ENCODE results near the gene RTN4RL1.

The RTN4RL1 gene

DNA sequence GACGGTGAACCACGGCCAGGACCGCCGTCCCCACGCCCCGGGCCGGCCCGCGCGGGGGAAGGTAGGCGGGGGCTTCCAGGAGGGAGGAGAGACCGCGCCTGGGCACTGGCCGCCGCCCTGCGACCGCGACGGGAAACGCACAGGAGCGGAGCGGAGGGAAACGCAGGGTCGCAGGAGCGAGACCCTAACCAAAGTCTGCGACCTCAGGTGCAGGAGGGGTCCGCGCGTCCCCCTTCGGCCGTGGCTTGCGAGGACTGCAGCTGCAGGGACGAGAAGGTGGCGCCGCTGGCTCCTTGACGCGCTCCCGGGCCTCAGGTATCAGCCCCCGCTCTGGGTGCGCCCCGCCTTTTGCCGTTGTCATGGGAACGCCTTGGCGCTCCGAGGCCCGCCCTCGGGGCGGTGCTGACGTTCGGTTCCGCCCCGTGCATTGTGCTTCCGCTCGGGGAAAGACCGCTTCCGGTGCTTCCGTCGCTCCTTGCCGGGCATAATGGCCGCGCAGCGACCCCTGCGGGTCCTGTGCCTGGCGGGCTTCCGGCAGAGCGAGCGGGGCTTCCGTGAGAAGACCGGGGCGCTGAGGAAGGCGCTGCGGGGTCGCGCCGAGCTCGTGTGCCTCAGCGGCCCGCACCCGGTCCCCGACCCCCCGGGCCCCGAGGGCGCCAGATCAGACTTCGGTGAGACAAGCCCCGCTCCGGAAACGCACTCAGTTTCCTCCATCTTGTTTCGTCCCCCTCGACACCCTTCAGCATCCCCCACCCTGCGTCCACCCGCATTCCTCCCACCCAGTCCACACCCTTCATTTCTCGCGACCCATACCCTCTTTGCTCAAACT is 16.6 kb upstream of the RTN4RL1 start, which contains the start of gene OVCA2:
Gene OVCA2 (plus strand): TSS at position 462 of the 829 bp plus-strand sequence. CDS start 26 bp downstream, at position 488.
- H3K4me3 ChIP-seq (ENCODE audit: low read length): peak within 1 kb of the TSS; percentile 80
- H3K4me1 ChIP-seq (ENCODE audit: insufficient read depth, low read length): no peaks in the 10 kb centered on the region
- no peaks in the 10 kb centered on the region for H3K9me3 ChIP-seq (ENCODE audit: insufficient read depth, low read depth, low read length)
- H3K36me3 ChIP-seq (ENCODE audit: insufficient read depth, low read length): peaks cover 11% of the 10 kb centered on the region
- H3K27ac ChIP-seq (ENCODE audit: low read depth, low read length): peak within 1 kb of the TSS; percentile 77
- WGBS: under 1% methylated on average over 93 of the region's 93 CpGs
- no peaks in the 10 kb centered on the region; the same call in 1 of the 2 replicates for H3K27me3 ChIP-seq (ENCODE audit: insufficient read depth, low read length)
- H3K9ac ChIP-seq (ENCODE audit: low read depth, low read length): peak within 1 kb of the TSS; percentile 83

DNA sequence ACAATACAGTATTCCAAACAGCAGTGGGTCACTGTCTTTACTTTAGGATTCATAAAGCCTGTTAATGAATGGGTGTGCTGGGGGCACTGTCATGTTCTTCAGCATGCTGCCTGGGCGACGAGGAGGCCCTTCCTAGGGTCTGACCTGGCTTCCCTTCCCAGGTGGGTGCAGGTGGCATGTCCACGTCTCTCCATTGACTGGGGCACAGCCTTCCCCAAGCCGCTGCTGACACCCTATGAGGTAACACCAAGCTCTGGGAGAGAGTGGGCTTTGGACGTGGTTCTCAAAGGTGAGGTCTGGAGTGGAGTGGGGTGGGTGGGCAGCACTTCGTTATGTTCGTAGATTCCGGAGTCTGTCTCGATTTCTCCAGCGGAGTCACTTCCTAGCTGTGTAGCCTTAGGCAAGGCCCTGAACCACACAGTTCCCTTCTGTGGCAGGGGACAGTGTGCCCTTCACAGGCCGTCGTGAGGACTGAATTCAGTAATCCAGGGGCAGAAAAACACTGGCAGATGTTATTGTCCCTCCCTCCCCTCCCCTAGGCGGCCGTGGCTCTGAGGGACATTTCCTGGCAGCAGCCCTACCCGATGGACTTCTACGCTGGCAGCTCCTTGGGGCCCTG is 15.9 kb upstream of the RTN4RL1 start:
- no peaks in the 10 kb centered on the region for H3K9me3 ChIP-seq (ENCODE audit: insufficient read depth, low read depth, low read length)
- WGBS: 60% methylated on average over 16 of the region's 16 CpGs

DNA sequence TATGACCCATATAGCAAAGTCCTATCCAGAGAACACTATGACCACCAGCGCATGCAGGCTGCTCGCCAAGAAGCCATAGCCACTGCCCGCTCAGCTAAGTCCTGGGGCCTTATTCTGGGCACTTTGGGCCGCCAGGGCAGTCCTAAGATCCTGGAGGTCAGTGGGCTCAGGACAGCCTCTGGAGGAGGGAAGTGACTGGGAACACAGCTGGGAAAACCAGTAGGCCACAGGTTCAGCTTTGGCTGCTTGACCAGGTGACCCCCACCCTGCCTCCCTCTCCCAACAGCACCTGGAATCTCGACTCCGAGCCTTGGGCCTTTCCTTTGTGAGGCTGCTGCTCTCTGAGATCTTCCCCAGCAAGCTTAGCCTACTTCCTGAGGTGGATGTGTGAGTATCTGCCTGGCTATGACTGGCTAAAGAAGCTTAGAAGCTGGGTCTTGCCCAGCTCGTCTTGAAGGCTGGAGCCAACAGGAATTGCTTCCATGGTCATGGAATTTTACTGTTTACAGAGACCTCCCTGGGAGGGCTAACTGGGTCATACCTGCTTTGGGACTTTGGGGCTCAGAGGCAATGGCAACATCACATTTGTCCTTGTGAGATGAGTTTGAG is 15.2 kb upstream of the RTN4RL1 start:
- Histone ChIP-seq H3K9me3 (ENCODE audit: insufficient read depth, low read depth, low read length) (no peaks in the 10 kb centered on the region), H3K4me3 (ENCODE audit: low read length) (no peak overlapping the region), H3K4me1 (ENCODE audit: insufficient read depth, low read length) (no peaks in the 10 kb centered on the region), H3K9ac (ENCODE audit: low read depth, low read length) (no peak overlapping the region), H3K36me3 (ENCODE audit: insufficient read depth, low read length) (peaks cover 11% of the 10 kb centered on the region), H3K27me3 (ENCODE audit: insufficient read depth, low read length) (no peaks in the 10 kb centered on the region), H3K27ac (ENCODE audit: low read depth, low read length) (no peak overlapping the region)
- WGBS: 90% methylated on average over 7 of the region's 7 CpGs

More for the DNA sequence above, 15.9 kb upstream of the RTN4RL1 start:
- Histone ChIP-seq H3K36me3 (ENCODE audit: insufficient read depth, low read length) (peaks cover 11% of the 10 kb centered on the region), H3K9ac (ENCODE audit: low read depth, low read length) (0 out of 2 replicates have a peak overlapping the region, but pooled peaks have one; percentile 51), H3K4me1 (ENCODE audit: insufficient read depth, low read length) (no peaks in the 10 kb centered on the region), H3K4me3 (ENCODE audit: low read length) (peak overlapping the region; percentile 80), H3K27me3 (ENCODE audit: insufficient read depth, low read length) (no peaks in the 10 kb centered on the region), H3K27ac (ENCODE audit: low read depth, low read length) (no peak overlapping the region)

DNA sequence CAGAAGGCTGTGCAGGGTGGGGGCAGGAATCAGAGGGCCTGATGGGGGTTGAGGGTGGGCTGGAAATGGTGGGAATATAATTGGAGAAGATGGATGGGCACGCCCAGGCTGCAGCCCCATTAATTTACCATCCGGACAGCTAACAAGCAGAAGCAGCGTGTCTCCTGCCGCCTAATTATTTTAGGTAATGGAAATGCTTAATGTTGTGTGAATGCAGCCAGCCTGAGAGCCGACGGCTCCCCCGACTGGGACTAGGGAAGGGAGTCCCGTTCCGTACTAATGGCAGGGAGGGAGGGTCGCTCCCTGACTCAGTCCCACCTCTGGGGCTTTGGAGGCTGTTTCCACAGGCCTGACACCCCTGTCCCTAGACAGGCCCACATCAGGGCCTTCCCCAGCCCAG is 12.0 kb upstream of the RTN4RL1 start:
- H3K4me3 ChIP-seq (ENCODE audit: low read length): no peak overlapping the region
- no peaks in the 10 kb centered on the region; the same call in 1 of the 2 replicates for H3K36me3 ChIP-seq (ENCODE audit: insufficient read depth, low read length)
- WGBS: 95% methylated on average over 10 of the region's 10 CpGs

DNA sequence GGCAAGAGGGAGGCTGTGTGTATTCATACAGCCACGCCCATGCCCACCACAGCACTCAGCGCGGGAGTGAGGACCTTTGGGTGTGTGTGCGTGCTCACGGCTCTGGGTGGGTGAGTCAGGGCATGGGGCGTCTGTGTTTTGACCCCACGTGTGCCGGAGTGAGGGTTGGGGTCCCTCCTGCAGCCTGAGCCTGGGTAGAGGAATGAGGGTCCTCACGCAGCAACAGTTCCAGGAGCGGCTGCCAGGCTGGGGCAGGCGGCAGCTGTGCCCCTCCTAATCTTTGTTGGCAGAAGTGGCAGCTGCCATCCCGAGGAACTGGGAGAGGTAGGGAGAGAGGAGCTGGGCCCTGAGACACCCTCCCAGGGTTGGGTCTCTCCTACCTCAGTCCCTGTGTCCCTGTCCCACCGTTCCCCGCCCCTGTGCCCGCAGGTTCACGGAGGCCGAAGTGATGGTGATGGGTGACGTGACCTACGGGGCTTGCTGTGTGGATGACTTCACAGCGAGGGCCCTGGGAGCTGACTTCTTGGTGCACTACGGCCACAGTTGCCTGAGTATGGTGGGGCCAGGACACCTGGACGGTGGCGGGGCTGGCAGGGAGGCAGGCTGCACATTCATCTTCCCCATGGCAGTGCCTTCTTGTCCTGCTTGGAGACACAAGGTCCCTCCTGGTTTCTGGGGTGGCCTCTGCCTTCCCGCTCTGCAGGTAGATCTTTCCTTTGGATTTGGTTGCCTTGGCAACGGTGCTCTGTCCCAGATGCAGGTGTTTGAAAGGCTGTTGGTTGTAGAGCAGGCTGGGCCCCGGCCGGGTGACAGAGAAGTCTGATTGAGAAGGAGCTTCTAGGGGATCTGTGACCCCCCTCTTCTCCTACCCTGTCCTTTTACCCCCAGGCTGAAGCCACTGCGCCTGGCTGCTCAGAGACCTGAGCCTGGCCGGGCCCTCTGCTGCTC is 10.7 kb upstream of the RTN4RL1 start:
- Histone ChIP-seq H3K36me3 (ENCODE audit: insufficient read depth, low read length) (no peaks in the 10 kb centered on the region; the same call in 1 of the 2 replicates), H3K9ac (ENCODE audit: low read depth, low read length) (no peak overlapping the region)

More for the DNA sequence above, 12.0 kb upstream of the RTN4RL1 start:
- H3K9me3 ChIP-seq (ENCODE audit: insufficient read depth, low read depth, low read length): no peaks in the 10 kb centered on the region
- H3K4me1 ChIP-seq (ENCODE audit: insufficient read depth, low read length): no peaks in the 10 kb centered on the region
- no peak overlapping the region for H3K9ac ChIP-seq (ENCODE audit: low read depth, low read length)
- no peak overlapping the region for H3K27ac ChIP-seq (ENCODE audit: low read depth, low read length)
- H3K27me3 ChIP-seq (ENCODE audit: insufficient read depth, low read length): no peaks in the 10 kb centered on the region

DNA sequence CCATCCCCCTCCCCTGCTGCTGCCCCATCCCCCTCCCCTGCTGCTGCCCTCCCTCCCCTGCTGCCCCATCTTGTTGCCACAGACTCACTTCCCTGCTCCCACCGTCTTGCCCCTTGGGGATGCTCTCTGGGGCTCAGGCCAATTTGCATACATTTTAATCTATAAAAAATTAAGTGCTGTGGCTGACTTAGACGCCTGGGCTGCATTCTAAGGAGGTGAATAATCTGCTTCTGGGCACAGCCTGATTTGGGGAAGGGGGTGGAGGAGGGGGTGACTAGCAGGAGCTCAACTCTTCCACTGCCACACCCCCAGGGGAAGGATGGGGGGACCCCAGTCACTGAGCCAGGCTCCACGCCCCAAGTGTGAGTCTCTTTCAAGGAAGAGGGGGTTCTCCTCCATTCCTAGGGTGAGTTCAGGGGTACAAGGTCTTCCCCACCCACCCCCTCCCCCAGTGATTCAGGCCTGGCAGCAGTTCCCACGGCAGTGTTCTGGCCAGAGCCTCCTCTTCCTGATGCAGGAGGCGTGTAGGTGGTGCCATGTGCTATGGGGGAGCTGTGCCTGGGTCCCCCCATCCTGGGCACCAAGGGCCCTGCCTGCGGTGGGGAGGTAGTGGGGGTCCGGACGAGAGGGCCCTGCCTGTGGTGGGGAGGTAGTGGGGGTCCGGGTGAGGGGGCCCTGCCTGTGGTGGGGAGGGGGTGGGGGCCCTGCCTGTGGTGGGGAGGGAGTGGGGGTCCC is 9.8 kb upstream of the RTN4RL1 start:
- H3K9me3 ChIP-seq (ENCODE audit: insufficient read depth, low read depth, low read length): no peaks in the 10 kb centered on the region
- 63% methylated on average over 6 of the region's 9 CpGs for WGBS
- H3K27ac ChIP-seq (ENCODE audit: low read depth, low read length): no peak overlapping the region
- H3K36me3 ChIP-seq (ENCODE audit: insufficient read depth, low read length): no peaks in the 10 kb centered on the region; the same call in 1 of the 2 replicates
- peaks cover 4% of the 10 kb centered on the region; the same call in 1 of the 2 replicates for H3K4me1 ChIP-seq (ENCODE audit: insufficient read depth, low read length)
- H3K27me3 ChIP-seq (ENCODE audit: insufficient read depth, low read length): no peaks in the 10 kb centered on the region
- H3K9ac ChIP-seq (ENCODE audit: low read depth, low read length): no peak overlapping the region
- H3K4me3 ChIP-seq (ENCODE audit: low read length): no peak overlapping the region

More for the DNA sequence above, 10.7 kb upstream of the RTN4RL1 start:
- Histone ChIP-seq H3K4me3 (ENCODE audit: low read length) (no peak overlapping the region), H3K27ac (ENCODE audit: low read depth, low read length) (no peak overlapping the region), H3K4me1 (ENCODE audit: insufficient read depth, low read length) (peaks cover 2% of the 10 kb centered on the region; the same call in 1 of the 2 replicates), H3K9me3 (ENCODE audit: insufficient read depth, low read depth, low read length) (no peaks in the 10 kb centered on the region), H3K27me3 (ENCODE audit: insufficient read depth, low read length) (no peaks in the 10 kb centered on the region)
- 92% methylated on average over 29 of the region's 29 CpGs for WGBS

DNA sequence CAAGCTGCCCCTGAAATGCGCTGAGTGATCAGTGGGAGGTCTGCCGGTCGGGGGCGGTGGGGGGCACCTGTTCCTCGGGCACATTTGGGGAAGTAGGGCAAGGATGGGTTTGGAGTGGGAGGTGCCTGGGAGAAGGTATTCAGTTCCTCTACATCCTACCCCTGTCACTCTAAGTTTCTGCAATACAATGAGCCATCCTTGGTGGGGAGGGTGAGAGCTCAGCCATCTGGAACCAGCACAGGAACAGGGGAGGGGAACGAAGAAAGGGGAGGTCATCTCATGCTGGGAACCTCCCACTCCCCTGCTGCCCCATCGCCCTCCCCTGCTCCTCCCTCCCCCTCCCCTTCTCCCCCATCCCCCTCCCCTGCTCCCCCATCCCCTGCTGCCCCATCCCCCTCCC is 9.0 kb upstream of the RTN4RL1 start:
- H3K36me3 ChIP-seq (ENCODE audit: insufficient read depth, low read length): no peaks in the 10 kb centered on the region; the same call in 1 of the 2 replicates
- peaks cover 8% of the 10 kb centered on the region for H3K4me1 ChIP-seq (ENCODE audit: insufficient read depth, low read length)
- peaks cover 7% of the 10 kb centered on the region for H3K27me3 ChIP-seq (ENCODE audit: insufficient read depth, low read length)
- no peak overlapping the region for H3K27ac ChIP-seq (ENCODE audit: low read depth, low read length)
- H3K9me3 ChIP-seq (ENCODE audit: insufficient read depth, low read depth, low read length): no peaks in the 10 kb centered on the region
- 66% methylated on average over 5 of the region's 7 CpGs for WGBS
- no peak overlapping the region for H3K4me3 ChIP-seq (ENCODE audit: low read length)
- no peak overlapping the region for H3K9ac ChIP-seq (ENCODE audit: low read depth, low read length)

DNA sequence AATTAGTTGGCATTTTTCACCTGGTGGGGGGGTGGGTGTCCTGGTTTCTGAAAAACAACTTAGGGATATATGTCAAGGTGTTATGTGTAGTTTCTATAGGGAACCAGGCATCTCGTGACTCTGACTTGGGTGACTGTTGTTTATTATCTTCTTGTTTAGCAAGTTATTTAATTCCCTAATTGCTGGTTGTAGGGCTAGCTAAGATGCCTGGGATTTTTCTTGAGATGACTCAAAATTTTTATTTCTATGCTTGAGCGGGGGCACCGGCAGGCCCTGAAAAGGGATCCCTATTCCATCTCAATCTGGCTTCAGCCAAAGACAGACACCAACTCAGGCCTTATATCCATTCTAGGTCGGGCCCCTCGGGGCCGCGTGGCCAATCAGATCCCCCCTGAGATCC is 8.0 kb upstream of the RTN4RL1 start:
- 91% methylated on average over 7 of the region's 7 CpGs for WGBS
- no peak overlapping the region for H3K4me3 ChIP-seq (ENCODE audit: low read length)
- H3K27ac ChIP-seq (ENCODE audit: low read depth, low read length): no peak overlapping the region
- no peaks in the 10 kb centered on the region; the same call in 1 of the 2 replicates for H3K36me3 ChIP-seq (ENCODE audit: insufficient read depth, low read length)
- peaks cover 8% of the 10 kb centered on the region for H3K4me1 ChIP-seq (ENCODE audit: insufficient read depth, low read length)
- H3K9ac ChIP-seq (ENCODE audit: low read depth, low read length): no peak overlapping the region
- peaks cover 17% of the 10 kb centered on the region for H3K27me3 ChIP-seq (ENCODE audit: insufficient read depth, low read length)
- H3K9me3 ChIP-seq (ENCODE audit: insufficient read depth, low read depth, low read length): no peaks in the 10 kb centered on the region

DNA sequence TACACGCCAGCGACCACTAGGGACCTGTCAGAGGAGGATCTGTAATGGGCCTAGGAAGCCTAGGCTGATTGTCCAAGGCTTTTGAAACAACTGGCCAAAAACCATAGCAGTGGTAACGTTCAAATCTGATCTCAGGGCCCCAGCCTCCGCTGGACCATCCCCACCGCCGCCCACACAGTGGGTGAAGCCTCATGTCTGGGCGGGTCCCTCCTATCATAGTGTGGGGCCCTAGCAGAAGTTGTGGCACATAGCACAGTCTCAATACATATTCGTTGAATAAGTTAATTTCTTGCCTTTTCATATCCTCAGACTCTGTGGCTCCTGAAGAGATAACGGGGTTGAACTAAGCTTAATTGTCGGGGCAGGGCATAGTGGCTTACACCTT is 5.6 kb upstream of the RTN4RL1 start:
- no peaks in the 10 kb centered on the region for H3K36me3 ChIP-seq (ENCODE audit: insufficient read depth, low read length)
- H3K4me1 ChIP-seq (ENCODE audit: insufficient read depth, low read length): peaks cover 8% of the 10 kb centered on the region
- WGBS: 36% methylated on average over 10 of the region's 10 CpGs
- peaks cover 41% of the 10 kb centered on the region for H3K27me3 ChIP-seq (ENCODE audit: insufficient read depth, low read length)
- no peak overlapping the region for H3K9ac ChIP-seq (ENCODE audit: low read depth, low read length)
- no peak overlapping the region for H3K27ac ChIP-seq (ENCODE audit: low read depth, low read length)
- no peaks in the 10 kb centered on the region for H3K9me3 ChIP-seq (ENCODE audit: insufficient read depth, low read depth, low read length)
- peak overlapping the region; percentile 98 for H3K4me3 ChIP-seq (ENCODE audit: low read length)
